NT2/D1 (cell line): Measurements from ENCODE around the gene NAA10.

Experiments used
- DNase-seq: peaks from one replicate; pipeline ENCODE4 v3.0.0-alpha.2; 2011; ENCODE audit warnings: low read depth, low spot score
- H3K27me3 ChIP-seq: 2 replicates; pipeline ENCODE4 v1.6.0; 2011; ENCODE audit warnings: mild to moderate bottlenecking; ENCODE audit not compliant: insufficient read length, insufficient read depth
- H3K36me3 ChIP-seq: 2 replicates; pipeline ENCODE4 v1.6.1; 2011; ENCODE audit warnings: mild to moderate bottlenecking, low read length, mixed read lengths; ENCODE audit not compliant: insufficient read depth, insufficient read length
- H3K4me1 ChIP-seq: 2 replicates; pipeline ENCODE4 v1.5.1; 2011; ENCODE audit not compliant: insufficient read depth, insufficient read length
- H3K4me3 ChIP-seq: 2 replicates; pipeline ENCODE4 v1.5.1; 2011; ENCODE audit warnings: low read depth; ENCODE audit not compliant: insufficient read length
- H3K9ac ChIP-seq: 2 replicates; pipeline ENCODE4 v1.6.0; 2011; ENCODE audit warnings: low read depth; ENCODE audit not compliant: insufficient read length
- H3K9me3 ChIP-seq: 2 replicates; pipeline ENCODE4 v1.5.1; 2011; ENCODE audit warnings: mild to moderate bottlenecking, low read length; ENCODE audit not compliant: insufficient read depth
- SUZ12 ChIP-seq: IDR thresholded peaks from 2 replicates; pipeline ENCODE4 v1.6.1; 2011; ENCODE audit not compliant: insufficient read length, insufficient read depth; ENCODE audit errors: extremely low read depth
- YY1 ChIP-seq: IDR thresholded peaks from 2 replicates; pipeline ENCODE4 v1.6.1; 2011; ENCODE audit not compliant: insufficient read length, insufficient read depth
- ZNF274 ChIP-seq: IDR thresholded peaks from 2 replicates; pipeline ENCODE4 v1.6.1; 2011; ENCODE audit warnings: mild to moderate bottlenecking, low read depth, low read length

NAA10 gene

DNA sequence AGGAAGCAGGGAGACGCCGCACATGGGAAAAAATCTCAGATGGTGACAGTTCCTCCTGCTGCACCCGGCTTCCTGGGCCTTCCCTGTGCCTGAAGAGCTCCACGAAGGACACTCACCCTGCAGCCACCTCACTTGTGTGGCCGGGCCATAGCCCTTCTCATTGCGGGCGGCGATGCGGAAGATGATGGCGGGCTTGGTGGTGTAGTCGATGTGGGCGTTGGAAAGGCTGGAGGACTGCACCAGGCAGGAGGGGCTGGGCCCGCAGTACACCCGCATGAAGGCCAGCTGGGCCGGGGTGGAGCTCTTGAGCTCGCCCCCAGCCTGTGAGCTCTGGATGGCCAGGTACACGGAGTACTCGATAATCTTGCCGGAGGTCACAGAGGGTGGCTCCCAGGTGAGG is 15.3 kb upstream of the NAA10 start:
- H3K9ac ChIP-seq: no peak overlapping the region
- H3K36me3 ChIP-seq: peaks cover 71% of the 10 kb centered on the region
- TF ChIP-seq SUZ12 (no peak), ZNF274 (no peak), YY1 (no peak)

GRCh38 chrX:153948847-153949805 is 14.3 kb upstream of the NAA10 start:
- no peak for TF ChIP-seq SUZ12
- TF ChIP-seq YY1: no peak
- no peak for TF ChIP-seq ZNF274
- no peak overlapping the region for H3K4me3 ChIP-seq
- H3K36me3 ChIP-seq: peaks cover 62% of the 10 kb centered on the region
- H3K9ac ChIP-seq: no peak overlapping the region
- no peak for DNase-seq
- no peaks in the 10 kb centered on the region for H3K27me3 ChIP-seq
- peaks cover 3% of the 10 kb centered on the region for H3K4me1 ChIP-seq
- H3K9me3 ChIP-seq: no peaks in the 10 kb centered on the region

More for the DNA sequence above, 15.3 kb upstream of the NAA10 start:
- H3K27me3 ChIP-seq: no peaks in the 10 kb centered on the region
- DNase-seq: no peak
- H3K4me3 ChIP-seq: no peak overlapping the region
- no peaks in the 10 kb centered on the region for H3K9me3 ChIP-seq
- peaks cover 3% of the 10 kb centered on the region for H3K4me1 ChIP-seq

GRCh38 chrX:153948002-153948466 is 13.2 kb upstream of the NAA10 start:
- Histone ChIP-seq H3K4me3 (no peak overlapping the region), H3K9ac (no peak overlapping the region), H3K9me3 (no peaks in the 10 kb centered on the region), H3K36me3 (peaks cover 52% of the 10 kb centered on the region), H3K4me1 (peaks cover 7% of the 10 kb centered on the region), H3K27me3 (no peaks in the 10 kb centered on the region)
- no peak for DNase-seq
- no peak for TF ChIP-seq YY1
- no peak for TF ChIP-seq SUZ12
- no peak for TF ChIP-seq ZNF274

- Histone ChIP-seq H3K4me1 (peaks cover 7% of the 10 kb centered on the region), H3K9ac (peak overlapping the region; percentile 10), H3K4me3 (no peak overlapping the region), H3K27me3 (no peaks in the 10 kb centered on the region), H3K36me3 (peaks cover 43% of the 10 kb centered on the region), H3K9me3 (no peaks in the 10 kb centered on the region)
- no peak for TF ChIP-seq YY1
- TF ChIP-seq ZNF274: no peak
- TF ChIP-seq SUZ12: no peak
- DNase-seq: no peak
Observed at GRCh38 chrX:153947009-153947769, 12.4 kb upstream of the NAA10 start.

DNA sequence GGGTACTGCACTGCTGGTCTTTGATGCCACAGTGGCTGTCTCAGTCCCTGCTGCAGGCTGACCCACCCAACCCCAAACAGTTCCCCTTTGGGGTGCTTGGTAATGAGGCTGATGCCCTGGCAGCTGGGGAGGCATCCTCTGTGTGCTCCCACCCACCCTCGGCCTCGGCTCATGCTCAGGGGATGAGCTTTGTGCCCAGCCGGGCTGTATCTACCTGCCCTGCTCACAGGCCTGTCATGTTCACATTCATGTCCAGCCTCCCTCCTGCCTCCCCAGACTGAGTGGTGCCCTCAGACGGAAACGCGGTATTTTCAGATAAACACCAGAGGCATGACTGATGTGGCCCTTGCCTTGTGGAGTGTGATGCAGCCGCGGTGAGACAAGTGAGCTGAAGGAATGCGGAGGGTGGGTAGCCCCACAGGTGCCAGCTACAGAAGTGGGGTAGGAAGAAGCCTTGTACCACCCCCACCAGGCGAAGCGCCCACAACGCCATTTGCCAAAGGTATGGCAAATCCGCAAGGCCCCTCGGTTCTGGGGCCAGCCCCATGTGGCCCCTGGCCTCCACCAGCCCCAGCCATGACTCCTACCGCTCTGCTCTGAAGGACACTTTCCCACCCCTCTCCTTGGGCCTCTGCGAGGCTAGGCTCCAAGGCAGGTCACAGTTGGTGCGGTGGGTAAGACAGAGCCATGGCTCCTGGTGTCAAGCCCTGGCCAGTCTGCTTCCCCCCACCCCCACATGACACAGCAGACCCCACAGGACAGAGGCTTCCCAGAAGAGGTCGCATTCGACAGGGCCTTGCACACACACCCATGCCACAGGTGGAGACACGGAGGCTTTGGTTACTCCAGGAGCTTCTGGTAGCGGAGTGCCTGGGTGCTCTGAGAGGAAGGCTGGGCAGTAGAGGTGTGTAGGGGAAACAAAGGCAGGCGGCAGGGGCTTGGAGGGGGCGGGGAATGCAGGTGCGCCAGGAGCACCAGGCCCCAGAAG is 11.4 kb upstream of the NAA10 start:
- TF ChIP-seq SUZ12: no peak
- no peak for TF ChIP-seq YY1
- no peak for TF ChIP-seq ZNF274
- Histone ChIP-seq H3K9ac (no peak overlapping the region), H3K36me3 (peaks cover 34% of the 10 kb centered on the region), H3K4me3 (no peak overlapping the region), H3K9me3 (no peaks in the 10 kb centered on the region), H3K4me1 (peaks cover 7% of the 10 kb centered on the region), H3K27me3 (no peaks in the 10 kb centered on the region)
- no peak for DNase-seq

DNA sequence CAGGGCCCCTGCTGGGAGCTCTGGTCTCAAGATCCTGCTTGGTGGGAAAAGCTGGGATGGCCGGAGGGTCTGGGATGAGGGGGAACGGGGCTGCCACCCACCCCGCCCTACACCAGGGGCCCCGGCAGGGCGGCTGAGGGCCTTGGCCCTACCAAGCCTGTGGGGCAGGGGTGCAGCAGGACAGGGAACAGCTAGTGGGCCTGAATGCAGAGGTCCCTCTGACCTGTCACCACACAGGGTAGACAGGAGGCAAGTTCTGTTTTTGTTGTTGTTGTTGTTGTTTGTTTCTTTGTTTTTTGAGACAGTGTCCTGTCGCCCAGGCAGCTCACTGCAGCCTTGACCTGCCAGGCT is 9.9 kb upstream of the NAA10 start:
- H3K9me3 ChIP-seq: no peaks in the 10 kb centered on the region
- H3K27me3 ChIP-seq: no peaks in the 10 kb centered on the region
- H3K4me1 ChIP-seq: peaks cover 10% of the 10 kb centered on the region
- no peak overlapping the region for H3K4me3 ChIP-seq
- peaks cover 21% of the 10 kb centered on the region for H3K36me3 ChIP-seq
- no peak for TF ChIP-seq SUZ12
- TF ChIP-seq ZNF274: no peak
- no peak for TF ChIP-seq YY1
- DNase-seq: no peak
- H3K9ac ChIP-seq: no peak overlapping the region
